CD4-positive, alpha-beta memory T cell (primary cell): ENCODE measurements around the gene CYBRD1. TPM values are rescaled to one million over a fixed set of nuclear protein-coding genes. Genes with fewer than 3 reads are reported as not detected.
A peak's percentile ranks its signal among the peaks of the same experiment; 100 is the strongest.
"Not testable (repeated sequence)": the region's sequence is repeated elsewhere in the genome, so short reads cannot be mapped to it uniquely, and the experiment has no call there.

ENCODE experiments used
- CTCF ChIA-PET: fragments of 350-600 bp; sonication (Branson Sonifier 250); formaldehyde crosslinking; loops from one replicate; lab custom pipeline; 2021; ENCODE audit warnings: inconsistent platforms; ENCODE audit not compliant: partially characterized antibody; lab: Charles Lee
- POLR2A ChIA-PET: fragments of 350-600 bp; sonication (Branson Sonifier 250); formaldehyde crosslinking; loops from one replicate; lab custom pipeline; 2021; ENCODE audit not compliant: partially characterized antibody; lab: Charles Lee
- DNase-seq, 5 donors: peaks; one replicate each; pipeline versions ENCODE4 v3.0.0 to v3.0.0-alpha.2; 2020 to 2022; ENCODE audit warnings: mixed read lengths in 1 of 5
- H3K27ac ChIP-seq: one replicate; pipeline ENCODE4 v1.7.0; 2013; ENCODE audit warnings: low read depth, low read length
- H3K27me3 ChIP-seq: 2 replicates; pipeline ENCODE4 v1.7.0; 2013; ENCODE audit warnings: mild to moderate bottlenecking, low read length, moderate library complexity; ENCODE audit not compliant: insufficient read depth
- H3K36me3 ChIP-seq: 2 replicates; pipeline ENCODE4 v1.7.0; 2013; ENCODE audit warnings: mild to moderate bottlenecking, low read length, moderate library complexity; ENCODE audit not compliant: insufficient read depth
- H3K4me1 ChIP-seq: 2 replicates; pipeline ENCODE4 v1.7.0; 2013; ENCODE audit warnings: mild to moderate bottlenecking, low read length, moderate library complexity; ENCODE audit not compliant: insufficient read depth
- H3K4me3 ChIP-seq, 2 donors: one replicate each; pipeline ENCODE4 v1.7.0; 2013; ENCODE audit warnings: low read length in 2 of 2, mild to moderate bottlenecking in 1 of 2
- H3K9me3 ChIP-seq, 2 donors: one replicate each; pipeline ENCODE4 v1.7.0; 2013; ENCODE audit warnings: low read length in 2 of 2, control low read depth in 1 of 2; ENCODE audit not compliant: control insufficient read depth in 1 of 2
- H3K27ac Mint-ChIP-seq, 7 donors: one replicate each; pipeline ENCODE4 v1.8.0; 2020 to 2021; ENCODE audit warnings: mixed read lengths in 7 of 7, mild to moderate bottlenecking in 6 of 7, inconsistent platforms in 3 of 7, moderate library complexity in 3 of 7
- H3K27me3 Mint-ChIP-seq, 2 donors: one replicate each; pipeline ENCODE4 v1.8.0; 2020 to 2021; ENCODE audit warnings: mixed read lengths in 2 of 2
- H3K36me3 Mint-ChIP-seq, 2 donors: one replicate each; pipeline ENCODE4 v1.8.0; 2020 to 2021; ENCODE audit warnings: mixed read lengths in 2 of 2, inconsistent platforms in 1 of 2, mild to moderate bottlenecking in 1 of 2
- H3K4me1 Mint-ChIP-seq, 4 donors: one replicate each; pipeline ENCODE4 v1.8.0; 2020 to 2021; ENCODE audit warnings: mixed read lengths in 4 of 4, mild to moderate bottlenecking in 1 of 4
- H3K4me3 Mint-ChIP-seq, 8 donors: one replicate each; pipeline ENCODE4 v1.8.0; 2020 to 2021; ENCODE audit warnings: mixed read lengths in 8 of 8, mild to moderate bottlenecking in 7 of 8, moderate library complexity in 6 of 8, inconsistent platforms in 3 of 8
- H3K9me3 Mint-ChIP-seq, 8 donors: one replicate each; pipeline ENCODE4 v1.8.0; 2020 to 2021; ENCODE audit warnings: mixed read lengths in 8 of 8, mild to moderate bottlenecking in 5 of 8, inconsistent platforms in 3 of 8, moderate library complexity in 1 of 8
- intact Hi-C: fragments of 100-400 bp; cut with micrococcal nuclease; formaldehyde crosslinking; loops from one replicate; pipeline ENCODE4 v1.15.1; 2023
- polyA plus RNA-seq, 2 donors: library from polyadenylated mRNA; unstranded; fragments of 300-500 nt; fragmentation: Illumina TruSeq; gene quantifications; one replicate each; pipeline ENCODE4 v1.2.3, GENCODE V29; 2021
- total RNA-seq, 2 experiments: library from RNA; stranded (reverse); gene quantifications; one replicate each; pipeline ENCODE4 v1.2.3, GENCODE V29; 2021

CYBRD1 gene
- total and polyA plus RNA-seq, 4 experiments from 2014 or later = 0.59 to 1.6 (median 0.87) TPM

GRCh38 chr2:171524018-171524401 is 1.7 kb downstream of the CYBRD1 start:
- Mint-ChIP-seq H3K27ac (no peak overlapping the region), H3K9me3 (peaks cover 0 to 3% (median 0%) of the 10 kb centered on the region in 8 donors), H3K4me1 (peaks cover 4 to 21% (median 13%) of the 10 kb centered on the region in 4 donors), H3K36me3 (no peaks in the 10 kb centered on the region), H3K27me3 (peaks cover 35 to 39% of the 10 kb centered on the region in 2 donors), H3K4me3 (peak overlapping the region; percentile 25 to 75 (median 50))
- Histone ChIP-seq H3K27ac (no peak overlapping the region), H3K4me1 (peaks cover 21% of the 10 kb centered on the region), H3K9me3 (no peaks in the 10 kb centered on the region), H3K36me3 (no peaks in the 10 kb centered on the region), H3K27me3 (peaks cover 4% of the 10 kb centered on the region), H3K4me3 (no peak overlapping the region)
- POLR2A ChIA-PET = no interaction called here
- intact Hi-C loops = no loop called here
- CTCF ChIA-PET = interaction anchor here (0.5 to 1.5 kb wide), 2 partner anchors 18 to 43 kb away, joined by 3 read pairs; no protein-coding TSS in a partner anchor
- DNase-seq = no peak

GRCh38 chr2:171529914-171530313 is 7.6 kb downstream of the CYBRD1 start:
- POLR2A ChIA-PET = no interaction called here
- Mint-ChIP-seq H3K9me3 (peaks cover 0 to 7% (median 3%) of the 10 kb centered on the region in 8 donors), H3K27ac (no peak overlapping the region), H3K4me3 (no peak overlapping the region), H3K4me1 (no peaks in the 10 kb centered on the region), H3K36me3 (no peaks in the 10 kb centered on the region), H3K27me3 (peaks cover 17 to 34% of the 10 kb centered on the region in 2 donors)
- Histone ChIP-seq H3K36me3 (no peaks in the 10 kb centered on the region), H3K4me1 (no peaks in the 10 kb centered on the region), H3K27me3 (no peaks in the 10 kb centered on the region), H3K9me3 (no peaks in the 10 kb centered on the region), H3K4me3 (no peak overlapping the region), H3K27ac (no peak overlapping the region)
- intact Hi-C loops = no loop called here
- no peak for DNase-seq
- CTCF ChIA-PET = no interaction called here

DNA sequence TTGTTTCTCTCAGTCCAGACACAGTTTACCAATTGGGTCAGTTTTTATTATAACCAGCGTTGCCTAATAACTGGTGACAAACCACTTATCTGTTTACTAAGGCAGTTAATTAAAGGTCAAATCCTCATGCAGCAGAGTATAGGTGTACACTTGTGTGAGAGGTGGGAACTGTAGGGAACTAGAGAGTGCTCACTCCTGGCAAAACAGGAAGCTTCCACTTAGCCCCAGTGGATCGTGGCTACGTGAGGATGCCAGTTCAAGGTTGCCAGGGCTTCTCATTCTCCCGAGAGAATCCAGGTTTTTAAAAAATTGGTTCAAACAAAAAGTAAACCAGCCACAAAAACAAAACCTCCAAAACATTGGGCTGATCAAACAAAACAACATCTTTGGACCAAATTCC is 8.1 kb downstream of the CYBRD1 start:
- Histone ChIP-seq H3K36me3 (no peaks in the 10 kb centered on the region), H3K4me3 (no peak overlapping the region), H3K27me3 (no peaks in the 10 kb centered on the region), H3K4me1 (no peaks in the 10 kb centered on the region), H3K27ac (no peak overlapping the region), H3K9me3 (no peaks in the 10 kb centered on the region)
- no peaks in the 10 kb centered on the region for H3K36me3 Mint-ChIP-seq
- intact Hi-C loops = no loop called here
- H3K4me1 Mint-ChIP-seq = no peaks in the 10 kb centered on the region
- H3K27ac Mint-ChIP-seq = no peak overlapping the region
- DNase-seq = no peak
- CTCF ChIA-PET = interaction anchor here (1.4 kb wide), 1 partner anchor 11 kb away, joined by 5 read pairs; no protein-coding TSS in a partner anchor
- POLR2A ChIA-PET = no interaction called here
- peaks cover 14 to 30% of the 10 kb centered on the region in 2 donors for H3K27me3 Mint-ChIP-seq
- no peak overlapping the region for H3K4me3 Mint-ChIP-seq
- H3K9me3 Mint-ChIP-seq = peaks cover 0 to 7% (median 3%) of the 10 kb centered on the region in 8 donors

GRCh38 chr2:171530859-171531258 is 8.6 kb downstream of the CYBRD1 start:
- POLR2A ChIA-PET, H3K9me3 Mint-ChIP-seq, H3K4me3 Mint-ChIP-seq, H3K4me1 Mint-ChIP-seq, H3K4me3 ChIP-seq, intact Hi-C loops, H3K36me3 Mint-ChIP-seq, DNase-seq, H3K36me3 ChIP-seq, H3K4me1 ChIP-seq, H3K27ac Mint-ChIP-seq, H3K9me3 ChIP-seq, H3K27ac ChIP-seq, H3K27me3 ChIP-seq: not testable (repeated sequence)
- peaks cover 15 to 28% of the 10 kb centered on the region in 2 donors for H3K27me3 Mint-ChIP-seq
- CTCF ChIA-PET = interaction anchor here (1.4 kb wide), 1 partner anchor 11 kb away, joined by 5 read pairs; no protein-coding TSS in a partner anchor

- H3K27me3 Mint-ChIP-seq = peaks cover 15 to 28% of the 10 kb centered on the region in 2 donors
- no peaks in the 10 kb centered on the region for H3K27me3 ChIP-seq
- no peaks in the 10 kb centered on the region for H3K4me1 ChIP-seq
- ChIA-PET CTCF (interaction anchor here (1.3 to 1.4 kb wide), 3 partner anchors 10 to 20 kb away, joined by 3 to 5 read pairs (median 3); no protein-coding TSS in a partner anchor), POLR2A (no interaction called here)
- H3K9me3 ChIP-seq = no peaks in the 10 kb centered on the region
- H3K27ac Mint-ChIP-seq = no peak overlapping the region
- H3K27ac ChIP-seq = no peak overlapping the region
- no peaks in the 10 kb centered on the region for H3K36me3 Mint-ChIP-seq
- peaks cover 0 to 7% (median 3%) of the 10 kb centered on the region in 8 donors for H3K9me3 Mint-ChIP-seq
- DNase-seq = no peak
- no peak overlapping the region for H3K4me3 ChIP-seq
- H3K4me3 Mint-ChIP-seq = no peak overlapping the region
- no peaks in the 10 kb centered on the region for H3K4me1 Mint-ChIP-seq
- intact Hi-C loops = no loop called here
- H3K36me3 ChIP-seq = no peaks in the 10 kb centered on the region
Measured at GRCh38 chr2:171531291-171531690, 9.0 kb downstream of the CYBRD1 start.

DNA sequence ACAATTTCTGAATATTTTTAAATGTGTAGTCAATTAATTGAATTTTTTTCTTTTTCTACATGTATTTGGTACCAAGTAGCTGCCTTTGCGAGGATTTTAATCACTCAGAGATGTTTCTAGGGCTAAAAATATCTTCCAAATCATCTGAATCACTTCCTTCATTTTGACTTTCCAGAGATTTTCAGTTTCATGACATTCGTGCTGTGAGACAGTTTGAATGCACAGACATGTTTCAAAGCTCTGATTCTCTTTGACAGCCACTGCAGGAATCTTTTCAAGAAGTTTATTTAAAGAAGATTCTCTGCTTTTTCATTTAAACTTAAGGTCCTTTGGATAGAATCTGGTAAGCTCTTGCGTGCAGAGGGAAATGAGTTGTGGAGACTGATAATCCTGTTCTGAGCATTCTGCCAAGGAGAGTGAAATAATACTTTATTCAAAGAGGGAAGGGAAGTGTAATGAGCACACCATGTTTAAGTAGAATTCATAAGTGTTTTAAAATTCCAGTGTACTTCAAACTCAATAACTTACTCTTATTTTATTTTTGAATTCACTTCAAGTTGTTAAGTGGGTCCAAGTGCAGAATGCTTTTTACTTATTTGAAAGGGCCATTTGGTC is 9.7 kb downstream of the CYBRD1 start:
- Mint-ChIP-seq H3K4me3 (no peak overlapping the region), H3K9me3 (peaks cover 0 to 7% (median 3%) of the 10 kb centered on the region in 8 donors), H3K27ac (no peak overlapping the region), H3K36me3 (no peaks in the 10 kb centered on the region), H3K27me3 (peaks cover 16 to 25% of the 10 kb centered on the region in 2 donors), H3K4me1 (no peaks in the 10 kb centered on the region)
- ChIA-PET POLR2A (no interaction called here), CTCF (interaction anchor here (1.3 to 1.4 kb wide), 3 partner anchors 10 to 21 kb away, joined by 3 to 5 read pairs (median 3); no protein-coding TSS in a partner anchor)
- Histone ChIP-seq H3K27me3 (no peaks in the 10 kb centered on the region), H3K27ac (no peak overlapping the region), H3K4me1 (no peaks in the 10 kb centered on the region), H3K9me3 (no peaks in the 10 kb centered on the region), H3K4me3 (no peak overlapping the region), H3K36me3 (no peaks in the 10 kb centered on the region)
- intact Hi-C loops = no loop called here
- DNase-seq = no peak

- Mint-ChIP-seq H3K36me3 (no peaks in the 10 kb centered on the region), H3K4me1 (no peaks in the 10 kb centered on the region), H3K4me3 (no peak overlapping the region), H3K27ac (no peak overlapping the region), H3K9me3 (peaks cover 0 to 7% (median 3%) of the 10 kb centered on the region in 8 donors), H3K27me3 (peaks cover 14 to 20% of the 10 kb centered on the region in 2 donors)
- no peak for DNase-seq
- no peaks in the 10 kb centered on the region for H3K4me1 ChIP-seq
- no peaks in the 10 kb centered on the region for H3K36me3 ChIP-seq
- ChIA-PET CTCF (no interaction called here), POLR2A (interaction anchor here (0.5 kb wide), 1 partner anchor 420 kb away, joined by 3 read pairs; no protein-coding TSS in a partner anchor)
- no peak overlapping the region for H3K4me3 ChIP-seq
- no peaks in the 10 kb centered on the region for H3K27me3 ChIP-seq
- intact Hi-C loops = no loop called here
- H3K27ac ChIP-seq = no peak overlapping the region
- no peaks in the 10 kb centered on the region for H3K9me3 ChIP-seq
Measured at GRCh38 chr2:171533331-171533730, 11.1 kb downstream of the CYBRD1 start.
